Measurements from ENCODE around the gene GCK. TPM values are rescaled to one million over a fixed set of nuclear protein-coding genes. Genes with fewer than 3 reads are reported as not detected.

GCK gene
- total RNA-seq, 2 experiments from 2014 or later = 0.16 TPM; not detected in 1

GRCh38 chr7:44133295-44133694 is 55.9 kb downstream of the GCK start:
- Histone ChIP-seq H3K4me3 (ENCODE audit: low read depth, low read length, poor library complexity, severe bottlenecking) (no peak overlapping the region), H3K79me2 (ENCODE audit: insufficient read depth, low read depth, low read length) (no peaks in the 10 kb centered on the region), H3K4me2 (ENCODE audit: low read length) (no peak overlapping the region), H2AFZ (ENCODE audit: low read length) (no peak overlapping the region), H3K36me3 (ENCODE audit: insufficient read depth, low read length) (no peaks in the 10 kb centered on the region), H3K27ac (ENCODE audit: low read depth, low read length, poor library complexity, severe bottlenecking) (no peak overlapping the region), H3K9me3 (ENCODE audit: low read length) (no peaks in the 10 kb centered on the region), H3K4me1 (ENCODE audit: insufficient read depth, low read length, poor library complexity, severe bottlenecking) (peaks cover 18% of the 10 kb centered on the region), H3K9me2 (ENCODE audit: insufficient read depth, low read length) (no peaks in the 10 kb centered on the region), H4K20me1 (ENCODE audit: insufficient read depth, low read length) (no peaks in the 10 kb centered on the region)
- POLR2A ChIA-PET = no interaction called here
- no peak for DNase-seq (ENCODE audit: low spot score)
- intact Hi-C loops (cut with micrococcal nuclease; ENCODE audit: unreplicated experiment) = no loop called here
- no TSS peak for BruUV-seq (replicated peaks)
- TF ChIP-seq CTCF (conservative IDR thresholded peaks at IDR 0.05; ENCODE audit: low read length) = no peak
- TF ChIP-seq EZH2phosphoT487 (IDR thresholded peaks at IDR 0.05; ENCODE audit: borderline replicate concordance, low read depth, low read length) = no peak
- CTCF ChIA-PET (ENCODE audit: unreplicated experiment) = no interaction called here

GRCh38 chr7:44132039-44132438 is 57.2 kb downstream of the GCK start:
- no peak overlapping the region for H3K4me2 ChIP-seq (ENCODE audit: low read length)
- no peak overlapping the region for H3K27ac ChIP-seq (ENCODE audit: low read depth, low read length, poor library complexity, severe bottlenecking)
- no peak for TF ChIP-seq CTCF (conservative IDR thresholded peaks at IDR 0.05; ENCODE audit: low read length)
- TF ChIP-seq EZH2phosphoT487 (IDR thresholded peaks at IDR 0.05; ENCODE audit: borderline replicate concordance, low read depth, low read length) = no peak
- no peak overlapping the region for H3K4me3 ChIP-seq (ENCODE audit: low read depth, low read length, poor library complexity, severe bottlenecking)
- ChIA-PET POLR2A (interaction anchor here (0.5 to 1.5 kb wide), 2 partner anchors 9 to 87 kb away, joined by 3 to 8 read pairs; partner anchors contain the start of gene POLD2), CTCF (ENCODE audit: unreplicated experiment) (interaction anchor here (0.6 kb wide), 1 partner anchor 324 kb away, joined by 5 read pairs; no protein-coding TSS in a partner anchor)
- no peaks in the 10 kb centered on the region for H3K9me2 ChIP-seq (ENCODE audit: insufficient read depth, low read length)
- H3K36me3 ChIP-seq (ENCODE audit: insufficient read depth, low read length) = no peaks in the 10 kb centered on the region
- intact Hi-C loops (cut with micrococcal nuclease; ENCODE audit: unreplicated experiment) = no loop called here
- no TSS peak for BruUV-seq (replicated peaks)
- H2AFZ ChIP-seq (ENCODE audit: low read length) = no peak overlapping the region
- no peaks in the 10 kb centered on the region for H4K20me1 ChIP-seq (ENCODE audit: insufficient read depth, low read length)
- DNase-seq (ENCODE audit: low spot score) = no peak
- peaks cover 31% of the 10 kb centered on the region for H3K4me1 ChIP-seq (ENCODE audit: insufficient read depth, low read length, poor library complexity, severe bottlenecking)
- H3K79me2 ChIP-seq (ENCODE audit: insufficient read depth, low read depth, low read length) = no peaks in the 10 kb centered on the region
- H3K9me3 ChIP-seq (ENCODE audit: low read length) = no peaks in the 10 kb centered on the region

GRCh38 chr7:44131173-44132029 is 57.8 kb downstream of the GCK start:
- CTCF ChIA-PET (ENCODE audit: unreplicated experiment) = interaction anchor here (0.6 kb wide), 1 partner anchor 325 kb away, joined by 5 read pairs; no protein-coding TSS in a partner anchor
- no peak overlapping the region for H3K27ac ChIP-seq (ENCODE audit: low read depth, low read length, poor library complexity, severe bottlenecking)
- no peaks in the 10 kb centered on the region for H4K20me1 ChIP-seq (ENCODE audit: insufficient read depth, low read length)
- peaks cover 36% of the 10 kb centered on the region for H3K4me1 ChIP-seq (ENCODE audit: insufficient read depth, low read length, poor library complexity, severe bottlenecking)
- H3K79me2 ChIP-seq (ENCODE audit: insufficient read depth, low read depth, low read length) = no peaks in the 10 kb centered on the region
- H3K36me3 ChIP-seq (ENCODE audit: insufficient read depth, low read length) = no peaks in the 10 kb centered on the region
- H3K4me2 ChIP-seq (ENCODE audit: low read length) = no peak overlapping the region
- POLR2A ChIA-PET = interaction anchor here (0.5 to 1.5 kb wide), 6 partner anchors 9 to 301 kb away, joined by 3 to 8 read pairs (median 3); partner anchors contain the start of genes POLD2 and YKT6
- BruUV-seq (replicated peaks) = no TSS peak
- H3K9me3 ChIP-seq (ENCODE audit: low read length) = no peaks in the 10 kb centered on the region
- peak overlapping the region; percentile 39; the same call in 1 of the 2 replicates for H2AFZ ChIP-seq (ENCODE audit: low read length)
- H3K9me2 ChIP-seq (ENCODE audit: insufficient read depth, low read length) = no peaks in the 10 kb centered on the region
- DNase-seq (ENCODE audit: low spot score) = peak; percentile 58
- intact Hi-C loops (cut with micrococcal nuclease; ENCODE audit: unreplicated experiment) = no loop called here
- H3K4me3 ChIP-seq (ENCODE audit: low read depth, low read length, poor library complexity, severe bottlenecking) = no peak overlapping the region
- TF ChIP-seq EZH2phosphoT487 (IDR thresholded peaks at IDR 0.05; ENCODE audit: borderline replicate concordance, low read depth, low read length) (no peak), CTCF (conservative IDR thresholded peaks at IDR 0.05; ENCODE audit: low read length) (peak; percentile 67)

Measured in OCI-LY7 (cell line).